ENCODE results near the gene PACS1.
"Not testable (repeated sequence)": the region's sequence is repeated elsewhere in the genome, so short reads cannot be mapped to it uniquely, and the experiment has no call there.

Gene PACS1

DNA sequence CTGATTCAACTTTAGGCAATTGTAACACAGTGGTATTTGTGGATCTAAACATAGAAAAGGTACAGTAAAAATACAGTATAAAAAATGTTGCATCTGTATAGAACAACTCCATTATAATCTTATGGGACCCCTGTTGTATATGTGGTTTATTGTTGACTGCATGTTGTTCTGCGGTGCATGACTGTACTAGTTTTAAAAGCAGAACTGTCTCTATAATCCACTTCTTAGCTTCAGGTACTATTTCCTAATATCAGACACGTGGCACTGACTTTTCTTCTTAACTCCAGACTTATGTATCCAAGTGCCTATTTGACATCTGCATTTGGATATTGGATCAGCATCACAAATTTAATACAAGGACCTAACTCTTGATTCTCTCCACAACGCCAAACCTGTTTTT lies 41.1 kb downstream of the PACS1 start:
- no peak for DNase-seq (ENCODE audit: low read depth in 2 of 2)

DNA sequence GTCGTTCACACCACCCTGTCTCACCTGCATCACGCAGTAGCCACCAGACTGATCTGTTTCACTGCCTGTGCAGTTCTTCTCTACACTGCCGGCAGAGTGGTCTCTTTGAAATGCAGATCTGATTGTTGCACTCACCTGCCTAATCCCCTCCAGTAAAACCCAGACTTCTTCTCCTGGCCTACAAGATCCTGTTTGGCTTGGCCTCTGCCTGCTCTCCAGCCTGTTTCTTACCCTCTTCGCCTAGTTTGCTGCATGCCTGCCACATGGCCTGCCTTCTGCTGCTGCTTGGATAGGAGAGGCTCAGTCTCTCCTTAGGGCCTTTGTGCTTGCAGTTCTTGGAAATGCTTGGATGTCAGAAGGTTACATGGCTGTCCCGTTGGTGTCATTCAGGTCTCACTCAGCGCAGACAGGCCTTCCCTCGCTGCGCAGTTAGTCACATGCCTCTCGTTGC lies 42.0 kb downstream of the PACS1 start:
- no peak for DNase-seq (ENCODE audit: low read depth in 2 of 2)

DNA sequence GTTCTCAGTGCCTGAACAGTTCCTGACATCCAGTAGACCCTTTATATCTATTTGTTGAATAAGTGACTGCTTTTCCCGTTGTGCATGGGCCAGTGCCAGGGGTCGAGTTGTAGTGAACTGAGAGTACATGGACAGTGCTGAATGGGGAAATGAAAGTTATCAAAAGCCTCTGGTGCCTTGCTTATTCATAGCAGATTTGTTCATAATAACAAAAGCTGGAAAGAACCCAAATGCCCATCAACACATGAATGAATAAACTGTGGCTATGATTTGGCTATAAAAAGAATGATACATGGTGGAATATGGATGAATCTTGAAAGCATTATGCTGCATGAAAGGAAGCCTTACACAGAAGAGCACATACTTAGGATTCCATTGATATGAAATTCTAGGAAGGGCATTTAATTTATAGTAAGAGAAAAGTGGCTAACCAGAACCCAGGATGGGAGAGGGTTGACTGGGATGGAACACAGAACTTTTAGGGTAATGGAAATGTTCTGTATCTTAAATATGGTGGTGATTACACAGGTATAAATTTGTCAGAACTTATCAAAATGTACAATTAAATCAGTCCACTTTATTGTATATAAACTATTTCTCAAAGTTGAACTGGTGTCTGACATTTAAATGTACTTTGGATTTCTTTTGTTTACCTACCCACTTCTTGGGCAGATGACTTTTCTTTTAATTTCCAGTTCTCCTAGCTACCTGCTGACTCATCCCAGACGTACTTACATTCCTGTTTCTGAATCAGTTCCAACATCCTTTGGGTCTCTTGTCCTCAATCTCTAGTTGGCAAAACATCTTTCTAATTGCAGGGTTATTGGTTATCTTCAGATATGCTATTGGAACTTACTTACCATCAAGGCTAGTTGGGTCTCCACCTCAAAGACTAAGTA lies 42.8 kb downstream of the PACS1 start:
- no peak for DNase-seq (ENCODE audit: low read depth in 2 of 2)

DNA sequence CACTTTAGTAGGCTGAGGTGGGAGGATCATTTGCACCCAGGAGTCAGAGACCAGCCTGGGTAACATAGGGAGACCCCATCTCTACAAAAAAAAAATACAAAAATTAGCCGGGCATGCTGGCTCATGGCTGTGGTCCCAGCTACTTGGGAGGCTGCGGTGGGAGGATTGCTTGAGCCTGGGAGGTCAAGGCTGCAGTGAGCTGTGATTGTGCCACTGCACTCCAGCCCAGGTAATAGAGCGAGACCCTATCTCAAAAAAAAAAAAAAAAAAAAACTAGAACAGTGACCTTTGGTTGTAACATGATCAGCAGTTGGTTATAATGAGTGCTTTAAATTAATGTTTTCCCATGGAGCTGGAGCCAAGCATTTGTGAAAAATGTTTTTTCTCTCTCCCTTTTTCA lies 44.9 kb downstream of the PACS1 start:
- not testable (repeated sequence) for DNase-seq (ENCODE audit: low read depth in 2 of 2)

DNA sequence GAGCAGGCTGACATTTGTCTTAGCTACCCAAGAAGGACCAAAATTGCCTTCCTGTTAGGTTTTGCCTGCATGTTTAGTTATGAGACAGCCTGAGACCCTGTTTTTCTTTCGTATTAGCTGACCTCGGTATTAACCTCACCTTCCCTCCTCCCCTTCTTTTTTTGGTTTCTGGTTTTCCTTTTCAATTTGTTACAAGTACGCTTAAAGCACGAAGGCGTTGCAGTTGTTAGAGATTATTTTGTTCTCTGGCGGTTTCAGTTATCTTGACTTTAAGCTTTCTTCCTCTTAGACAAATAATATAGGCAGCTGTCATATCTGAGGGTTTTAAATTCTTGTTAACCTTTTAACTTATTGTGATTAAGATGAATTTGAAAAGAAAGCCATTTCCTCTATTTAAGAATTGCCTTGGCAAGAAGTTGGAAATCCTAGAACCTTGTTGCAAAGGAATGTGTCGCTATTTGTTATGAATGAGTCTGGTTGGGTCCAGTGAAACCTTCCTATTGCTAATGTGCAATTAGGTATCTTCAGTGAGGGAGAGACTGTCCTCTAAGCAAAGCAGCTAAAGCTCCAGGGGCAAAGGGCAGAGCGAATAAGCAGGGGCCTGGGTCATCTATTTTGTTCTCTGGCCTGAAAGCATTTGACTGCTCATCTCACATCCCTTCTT lies 45.7 kb downstream of the PACS1 start:
- DNase-seq (ENCODE audit: low read depth in 2 of 2): no peak

DNA sequence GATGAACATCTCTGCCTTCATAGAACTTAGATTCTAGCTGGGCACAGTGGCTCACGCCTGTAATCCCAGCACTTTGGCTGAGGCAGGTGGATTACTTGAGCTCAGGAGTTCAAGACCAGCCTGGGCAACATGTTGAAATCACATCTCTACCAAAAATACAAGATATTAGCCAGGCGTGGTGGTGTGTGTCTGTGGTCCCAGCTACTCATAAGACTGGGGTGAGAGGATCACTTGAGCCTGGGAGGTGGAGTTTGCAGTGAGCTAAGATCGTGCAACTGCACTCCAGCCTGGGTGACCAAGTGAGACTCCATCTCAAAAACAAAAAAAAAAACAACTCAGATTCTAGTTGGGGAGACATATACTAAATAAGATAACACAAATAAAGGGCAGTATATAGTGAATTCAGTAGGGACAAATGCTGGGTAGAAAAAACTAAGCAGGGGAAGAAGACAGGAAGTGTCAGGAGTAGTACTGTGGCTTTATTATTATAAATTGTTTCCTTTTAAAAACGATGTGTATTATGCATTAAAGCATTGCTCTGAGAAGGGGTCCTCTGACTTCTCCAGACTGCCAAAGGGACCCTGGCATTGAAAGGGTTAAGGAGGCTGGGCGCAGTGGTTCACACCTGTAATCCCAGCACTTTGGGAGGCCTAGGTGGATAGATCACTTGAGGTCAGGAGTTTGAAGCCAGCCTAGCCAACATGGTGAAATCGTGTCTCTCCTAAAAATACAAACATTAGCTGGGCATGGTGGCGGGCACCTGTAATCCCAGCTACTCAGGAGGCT lies 46.7 kb downstream of the PACS1 start:
- DNase-seq (ENCODE audit: low read depth in 2 of 2): no peak

DNA sequence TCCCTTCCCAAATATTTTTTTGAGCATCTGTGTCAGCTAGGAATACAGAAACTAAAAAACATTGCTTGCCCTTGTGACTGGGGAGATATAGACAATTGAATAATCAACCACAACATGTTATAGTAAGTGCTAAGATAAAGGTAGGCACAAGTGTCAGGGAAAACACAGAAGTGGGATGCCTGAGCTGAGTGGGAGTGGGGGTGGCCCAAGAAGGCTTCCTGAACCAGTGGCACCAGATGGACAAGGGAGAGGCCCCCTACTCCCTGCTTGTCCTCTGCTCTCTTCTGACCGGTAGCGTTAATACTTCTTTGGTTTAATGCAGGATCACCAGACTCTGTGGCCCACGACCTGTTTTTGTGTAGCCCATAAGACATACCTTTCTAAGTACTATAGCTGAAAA lies 48.8 kb downstream of the PACS1 start:
- DNase-seq (ENCODE audit: low read depth in 2 of 2): no peak

DNA sequence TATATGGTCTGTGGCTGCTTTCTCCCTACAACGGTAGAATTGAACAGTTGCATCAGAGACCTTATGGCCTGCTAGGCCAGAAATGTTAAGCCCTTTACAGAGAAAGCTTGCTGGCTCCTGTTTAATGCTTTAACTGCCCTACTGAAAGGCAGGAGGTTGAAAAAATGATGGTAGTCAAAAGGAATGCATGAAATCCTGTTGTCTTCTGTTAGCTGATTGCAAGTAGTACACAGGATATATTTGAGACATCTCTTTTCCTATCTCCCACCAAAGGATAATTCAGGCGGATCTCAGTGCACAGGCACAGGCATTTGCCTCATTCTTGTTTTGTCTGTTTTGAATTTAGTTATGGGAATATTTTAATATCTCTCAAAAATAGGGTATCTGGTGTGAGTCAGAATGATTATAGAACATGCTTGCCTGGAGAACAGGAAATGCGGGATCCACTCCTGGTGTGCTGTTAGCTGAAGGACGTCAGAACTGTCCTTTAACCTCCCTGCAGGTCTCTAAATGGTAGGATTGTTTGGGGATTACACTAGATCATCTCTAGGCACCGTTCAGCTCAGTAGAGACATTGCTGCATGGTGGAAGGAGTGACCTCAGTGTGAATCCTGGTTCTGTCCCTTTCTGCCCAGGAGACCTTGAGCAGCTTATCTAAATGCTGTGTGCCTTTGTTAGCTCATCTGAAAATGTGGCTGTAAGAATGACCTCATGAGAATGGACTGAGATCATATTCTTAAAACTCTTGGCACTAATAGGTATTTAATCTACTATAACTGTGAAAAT lies 49.5 kb downstream of the PACS1 start:
- no peak for DNase-seq (ENCODE audit: low read depth in 2 of 2)

DNA sequence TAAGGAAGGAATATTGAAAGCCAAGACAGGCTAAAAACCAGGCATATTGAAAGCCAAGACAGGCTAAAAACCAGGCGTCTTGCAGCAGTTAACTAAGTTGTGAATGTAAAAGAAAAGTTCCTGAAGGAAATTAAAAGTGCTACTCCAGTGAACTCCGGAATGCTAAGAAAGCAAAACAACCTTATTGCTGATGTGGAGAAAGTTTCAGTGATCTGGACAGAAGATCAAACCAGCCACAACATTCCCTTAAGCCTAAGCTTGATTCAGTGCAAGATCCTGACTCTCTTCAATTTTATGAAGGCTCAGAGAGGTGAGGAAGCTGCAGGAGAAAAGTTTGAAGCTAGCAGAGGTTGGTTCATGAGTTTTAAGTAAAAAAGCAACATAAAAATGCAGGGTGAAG lies 51.4 kb downstream of the PACS1 start:
- DNase-seq (ENCODE audit: low read depth in 2 of 2): no peak

DNA sequence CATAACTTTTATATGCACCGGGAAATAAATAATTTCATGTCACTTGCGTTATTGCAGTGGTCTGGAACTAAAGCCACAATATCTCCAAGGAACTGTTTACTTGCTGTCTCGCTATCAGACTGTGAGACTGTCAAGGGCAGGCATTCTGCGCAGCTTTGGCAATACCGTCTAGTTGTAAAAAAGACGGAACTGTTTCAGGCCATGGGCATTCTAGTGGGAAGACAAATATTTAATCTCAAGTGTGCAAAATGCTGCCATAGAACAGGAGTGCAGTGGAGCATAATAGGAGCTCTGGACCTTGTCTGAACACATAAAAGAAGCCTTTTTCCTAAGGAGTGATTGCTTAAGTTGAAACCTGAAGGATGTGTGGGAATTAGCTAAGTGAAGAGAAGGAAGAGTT lies 53.8 kb downstream of the PACS1 start:
- no peak for DNase-seq (ENCODE audit: low read depth in 2 of 2)

DNA sequence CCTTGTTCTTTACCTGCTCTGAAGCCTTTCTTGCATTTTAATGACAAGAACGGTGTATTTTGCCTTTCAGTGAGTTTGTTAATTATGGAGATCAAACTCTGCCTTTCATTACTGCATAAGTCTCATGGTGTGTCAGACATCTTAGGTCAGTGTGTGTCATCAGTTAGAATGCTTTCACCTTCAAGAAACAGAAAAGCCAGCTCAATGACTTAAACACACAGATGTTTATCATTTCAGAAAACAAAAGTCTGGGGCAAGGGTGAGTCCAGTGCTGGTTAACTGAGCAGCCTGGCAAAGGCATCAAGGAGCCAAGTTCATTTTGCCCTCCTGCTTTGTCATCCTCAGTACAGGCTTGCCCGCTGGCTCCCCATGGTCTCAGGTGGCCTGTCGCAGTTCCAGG lies 54.5 kb downstream of the PACS1 start:
- DNase-seq (ENCODE audit: low read depth in 2 of 2): no peak

DNA sequence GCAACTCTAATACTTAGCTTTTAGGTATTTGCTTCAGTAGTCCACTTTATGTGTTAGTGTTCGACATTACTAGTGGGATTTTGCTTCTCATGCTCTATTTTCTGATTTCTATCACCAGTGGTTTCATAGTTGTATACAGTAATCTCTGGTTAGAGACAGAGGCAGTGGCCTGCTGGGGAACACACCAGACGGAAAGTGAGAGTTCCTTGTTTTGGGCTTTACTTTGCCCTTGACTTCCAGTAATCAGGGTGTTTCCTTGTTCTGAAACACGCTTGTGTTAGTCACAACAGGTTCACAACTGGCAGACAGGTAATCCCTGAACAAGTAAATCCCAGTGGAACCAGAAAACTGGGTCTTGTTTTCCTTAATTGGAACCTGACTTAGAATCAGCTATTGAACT lies 56.0 kb downstream of the PACS1 start:
- no peak for DNase-seq (ENCODE audit: low read depth in 2 of 2)

DNA sequence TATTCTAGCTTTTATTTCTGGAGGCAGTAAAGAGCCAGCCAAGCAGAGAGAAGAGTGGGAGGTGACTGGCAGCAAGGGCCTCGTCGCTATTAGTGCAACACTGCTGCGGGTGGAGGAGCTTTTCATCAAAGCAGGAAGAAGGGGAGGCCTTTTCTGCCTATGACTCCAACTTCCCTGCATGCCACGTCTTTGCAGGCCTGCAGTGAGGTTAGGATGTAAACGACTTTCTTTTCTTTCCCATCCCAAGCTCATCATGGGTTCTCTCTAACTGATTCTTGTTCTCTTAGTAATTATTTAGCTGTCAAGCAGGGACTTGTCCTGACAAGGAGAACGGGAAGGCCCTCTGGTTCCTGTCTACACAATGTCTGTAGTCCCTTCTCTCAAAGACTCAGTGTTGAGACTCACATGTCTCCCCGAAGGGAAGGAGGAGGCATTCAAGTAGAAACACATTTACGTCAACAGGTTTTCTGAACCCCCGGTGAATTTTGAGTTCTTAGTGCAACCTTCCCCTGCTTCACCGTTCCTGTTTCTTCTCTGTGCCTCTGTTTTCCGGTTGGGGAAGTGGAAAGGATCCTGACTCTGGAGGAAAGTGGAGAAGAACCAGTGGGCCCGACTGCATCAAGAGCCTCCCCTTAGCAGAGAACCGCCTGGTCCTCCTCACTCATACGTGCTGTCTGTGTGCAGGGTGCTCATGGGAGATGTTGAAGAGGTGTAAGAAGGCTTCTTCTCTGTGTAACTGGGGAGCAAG lies 56.9 kb downstream of the PACS1 start:
- peak; percentile 14 to 30 for DNase-seq (ENCODE audit: low read depth in 2 of 2)

DNA sequence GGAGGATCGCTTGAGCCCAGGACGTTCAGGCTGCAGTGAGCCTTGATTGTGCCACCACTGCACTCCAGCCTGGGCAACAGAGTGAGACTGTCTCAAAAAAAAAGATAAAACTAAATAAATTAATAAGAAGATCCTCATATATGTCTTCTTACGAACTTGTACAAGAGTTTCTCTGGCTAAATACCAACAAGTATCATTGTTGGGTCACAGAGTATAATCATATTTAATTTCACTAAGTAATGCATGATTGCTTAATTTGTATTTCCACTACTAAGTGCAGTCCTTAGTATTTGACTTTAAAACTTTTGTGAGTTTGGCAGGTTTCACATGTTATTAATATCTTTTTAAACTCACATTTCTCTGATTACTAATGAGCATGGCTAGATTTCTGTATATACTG lies 60.9 kb downstream of the PACS1 start:
- DNase-seq (ENCODE audit: low read depth in 2 of 2): no peak

DNA sequence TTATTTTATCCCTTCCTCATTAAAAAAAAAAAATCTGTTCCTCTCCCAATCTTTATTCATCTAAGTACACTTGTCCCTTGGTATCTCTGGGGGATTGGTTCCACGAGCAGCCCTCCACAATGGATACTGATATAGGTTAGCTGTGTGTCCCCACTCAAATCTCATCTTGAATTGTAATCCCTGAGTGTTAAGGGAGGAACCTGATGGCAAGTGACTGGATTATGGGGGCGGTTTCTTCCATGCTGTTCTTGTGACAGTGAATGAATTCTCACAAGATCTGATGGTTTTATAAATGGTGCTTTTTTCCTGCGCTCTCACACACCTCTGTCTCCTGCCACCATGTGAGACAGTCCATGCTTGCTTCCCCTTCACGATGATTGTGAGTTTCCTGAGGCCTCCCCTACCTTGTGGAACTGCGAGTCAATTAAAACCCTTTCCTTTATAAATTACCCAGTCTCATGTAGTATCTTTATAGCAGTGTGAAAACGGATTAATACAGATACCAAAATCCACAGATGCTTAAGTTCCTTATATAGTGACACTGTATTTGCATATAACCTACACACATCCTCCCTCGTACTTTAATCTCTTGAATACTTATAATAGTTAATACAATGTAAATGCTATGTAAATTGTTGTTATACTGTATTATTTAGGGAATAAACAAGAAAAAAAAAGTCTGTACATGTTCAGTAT lies 62.0 kb downstream of the PACS1 start:
- DNase-seq (ENCODE audit: low read depth in 2 of 2): no peak

DNA sequence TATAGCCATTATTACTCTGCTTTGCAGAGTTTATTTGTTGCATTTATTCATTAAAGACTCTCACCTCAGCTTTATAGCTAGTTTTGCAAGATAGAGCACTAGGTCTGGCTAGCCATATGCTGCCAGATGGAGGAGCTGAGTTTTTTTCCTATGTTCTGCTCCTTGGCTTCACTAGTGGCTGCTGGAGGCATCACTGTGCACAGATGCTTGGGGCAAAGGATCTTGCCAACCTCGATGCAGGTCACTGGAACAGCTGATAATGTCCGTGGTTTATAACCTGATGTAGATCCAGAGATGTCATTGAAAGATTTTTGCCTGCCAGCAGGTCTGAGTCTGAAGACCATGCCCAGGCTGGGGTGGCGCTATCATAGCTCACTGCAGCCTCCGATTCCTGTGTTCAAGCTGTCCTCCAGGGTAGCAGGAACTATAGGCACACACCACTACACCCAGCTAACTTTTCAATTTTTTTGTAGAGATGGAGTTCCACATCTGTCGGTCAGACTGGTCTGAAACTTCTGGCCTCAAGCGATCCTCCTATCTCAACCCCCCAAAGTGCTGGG lies 63.2 kb downstream of the PACS1 start:
- no peak for DNase-seq (ENCODE audit: low read depth in 2 of 2)

DNA sequence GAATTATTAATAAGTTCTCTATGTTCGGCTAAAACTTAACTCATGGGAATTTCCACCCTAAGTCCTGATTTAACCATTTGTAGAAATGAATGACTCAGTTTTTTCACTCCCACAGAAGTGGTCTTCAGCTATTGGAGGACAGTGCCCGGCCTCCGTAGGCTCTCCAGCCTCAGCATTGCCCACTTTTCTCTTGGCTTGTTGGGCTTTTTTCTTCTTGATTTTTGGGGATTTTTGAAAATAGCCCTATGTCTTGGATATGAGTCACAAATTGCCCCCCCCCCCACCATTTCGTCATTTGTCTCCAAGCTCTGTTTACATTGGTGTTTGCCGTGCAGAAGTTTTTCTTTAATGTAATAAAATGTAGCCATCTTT lies 66.7 kb downstream of the PACS1 start:
- peak in 1 of 2 donors; percentile 10 for DNase-seq (ENCODE audit: low read depth in 2 of 2)

DNA sequence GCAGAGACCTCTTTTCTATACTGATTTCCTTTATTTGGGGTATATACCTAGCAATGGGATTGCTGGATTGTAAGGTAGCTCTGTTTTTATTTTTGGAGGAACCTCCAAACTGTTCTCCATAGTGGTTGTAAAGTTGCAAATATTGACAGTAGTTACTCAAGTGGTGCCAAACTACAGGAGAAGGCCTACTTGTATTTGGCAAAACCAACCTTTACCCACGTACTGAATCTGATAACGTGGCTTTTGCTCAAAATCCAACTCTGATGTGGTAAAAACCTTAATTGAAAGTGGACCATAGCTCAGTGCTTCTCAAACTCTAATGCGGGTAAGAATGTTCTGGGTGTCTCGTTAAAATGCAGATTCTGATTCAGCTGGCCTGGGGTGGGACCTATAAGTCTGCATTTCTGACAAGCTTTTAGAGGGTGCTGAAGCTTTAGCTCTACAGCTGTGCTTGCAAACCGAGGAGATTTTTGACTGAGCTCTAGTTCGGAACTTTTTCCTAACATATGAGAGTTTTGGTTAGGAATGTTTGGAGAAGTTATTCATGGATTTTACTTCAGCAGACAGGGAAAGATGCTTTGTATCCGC lies 69.8 kb downstream of the PACS1 start:
- DNase-seq (ENCODE audit: low read depth in 2 of 2): no peak

DNA sequence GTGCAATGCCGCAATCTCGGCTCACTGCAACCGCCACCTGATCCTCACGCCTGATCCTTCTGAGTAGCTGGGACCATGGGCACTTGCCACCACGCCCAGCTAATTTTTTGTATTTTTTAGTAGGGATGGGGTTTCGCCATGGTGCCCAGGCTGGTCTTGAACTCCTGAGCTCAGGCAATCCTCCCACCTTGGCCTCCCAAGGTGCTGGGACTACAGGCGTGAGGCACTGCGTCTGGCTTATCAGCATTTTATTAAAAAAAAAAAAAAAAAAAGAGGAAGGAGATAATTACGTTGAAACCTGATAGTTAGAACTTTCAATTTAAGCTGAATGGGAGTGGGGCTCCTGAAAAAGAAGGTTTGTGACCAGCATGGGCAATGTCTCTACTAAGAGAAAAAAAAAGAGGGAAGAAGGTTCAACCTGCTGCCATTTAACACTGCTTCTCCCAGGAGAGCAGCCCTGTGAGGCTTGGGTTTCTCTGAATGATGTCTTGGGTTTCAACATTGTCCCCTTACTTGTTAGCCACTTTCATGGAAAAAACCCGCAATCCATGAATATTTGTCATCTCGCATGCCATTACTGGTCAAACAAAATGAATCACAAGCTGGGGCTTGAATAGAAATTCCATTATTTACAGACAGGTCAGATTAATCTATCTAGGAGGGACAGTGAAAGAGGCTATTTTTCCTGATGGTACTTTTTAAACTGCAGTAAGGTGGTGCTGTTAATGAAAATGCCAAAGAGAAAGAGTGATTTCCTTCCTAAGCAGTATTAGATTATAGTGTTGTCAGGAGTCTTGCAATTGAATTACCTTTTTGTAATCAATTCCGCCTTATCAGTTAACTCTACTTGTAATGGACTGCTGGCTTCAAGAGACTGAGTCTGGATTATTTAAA lies 72.5 kb downstream of the PACS1 start:
- DNase-seq (ENCODE audit: low read depth in 2 of 2): no peak
